ENCODE measurements around the gene SH2B3.

SH2B3 gene

DNA sequence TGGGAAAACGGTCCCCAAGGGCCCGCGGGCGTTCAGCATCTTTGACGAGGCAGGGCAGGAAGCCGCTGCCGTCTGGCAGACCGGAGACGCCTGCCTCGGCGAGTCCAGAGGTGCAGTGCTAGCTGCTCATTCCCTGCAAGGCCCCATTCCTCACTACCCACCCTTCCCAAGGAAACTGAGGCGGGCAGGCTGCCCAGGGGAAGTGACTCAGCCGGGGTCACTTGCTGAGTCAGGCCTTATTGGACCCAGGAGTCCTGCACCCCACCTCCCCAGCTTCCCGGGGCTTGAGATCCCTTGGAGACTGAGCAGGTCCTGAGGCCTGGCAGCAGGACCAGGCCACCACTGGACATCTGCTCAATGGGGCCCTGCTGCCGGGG, 3.7 kb downstream of the SH2B3 start:
- peak; percentile 30 for DNase-seq (ENCODE audit: low read depth)

GRCh38 chr12:111409780-111410430, 4.2 kb downstream of the SH2B3 start:
- peak; percentile 88 for DNase-seq (ENCODE audit: low read depth)

GRCh38 chr12:111410431-111411184, 4.9 kb downstream of the SH2B3 start:
- DNase-seq (ENCODE audit: low read depth): peak; percentile 58

DNA sequence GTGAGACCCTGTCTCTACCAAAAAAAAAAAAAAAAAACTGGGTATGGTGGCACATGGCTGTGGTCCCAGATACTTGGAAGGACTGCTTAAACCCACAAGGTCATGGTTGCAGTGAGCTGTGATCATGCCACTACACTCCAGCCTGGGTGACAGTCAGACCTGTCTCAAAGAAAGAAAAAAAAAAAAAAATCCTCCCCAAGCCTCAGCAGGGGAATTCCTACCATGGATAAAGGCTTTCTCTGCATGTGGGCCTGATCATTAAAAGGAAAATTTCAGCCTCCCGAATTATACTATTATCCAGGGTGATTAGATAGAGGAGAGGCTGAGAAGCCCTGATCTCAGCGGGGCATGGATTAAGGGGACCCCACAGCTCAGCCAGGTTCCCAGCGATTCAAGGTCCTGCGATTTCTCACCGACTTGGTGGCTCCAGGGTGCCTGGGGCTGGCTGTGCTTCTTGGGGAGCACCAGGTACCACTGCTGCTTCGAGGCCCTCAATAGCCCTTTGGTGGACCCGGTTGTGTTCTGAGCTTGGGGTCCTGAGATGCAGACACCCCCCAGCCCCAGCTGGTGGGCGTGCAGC, 5.6 kb downstream of the SH2B3 start:
- DNase-seq (ENCODE audit: low read depth): no peak

DNA sequence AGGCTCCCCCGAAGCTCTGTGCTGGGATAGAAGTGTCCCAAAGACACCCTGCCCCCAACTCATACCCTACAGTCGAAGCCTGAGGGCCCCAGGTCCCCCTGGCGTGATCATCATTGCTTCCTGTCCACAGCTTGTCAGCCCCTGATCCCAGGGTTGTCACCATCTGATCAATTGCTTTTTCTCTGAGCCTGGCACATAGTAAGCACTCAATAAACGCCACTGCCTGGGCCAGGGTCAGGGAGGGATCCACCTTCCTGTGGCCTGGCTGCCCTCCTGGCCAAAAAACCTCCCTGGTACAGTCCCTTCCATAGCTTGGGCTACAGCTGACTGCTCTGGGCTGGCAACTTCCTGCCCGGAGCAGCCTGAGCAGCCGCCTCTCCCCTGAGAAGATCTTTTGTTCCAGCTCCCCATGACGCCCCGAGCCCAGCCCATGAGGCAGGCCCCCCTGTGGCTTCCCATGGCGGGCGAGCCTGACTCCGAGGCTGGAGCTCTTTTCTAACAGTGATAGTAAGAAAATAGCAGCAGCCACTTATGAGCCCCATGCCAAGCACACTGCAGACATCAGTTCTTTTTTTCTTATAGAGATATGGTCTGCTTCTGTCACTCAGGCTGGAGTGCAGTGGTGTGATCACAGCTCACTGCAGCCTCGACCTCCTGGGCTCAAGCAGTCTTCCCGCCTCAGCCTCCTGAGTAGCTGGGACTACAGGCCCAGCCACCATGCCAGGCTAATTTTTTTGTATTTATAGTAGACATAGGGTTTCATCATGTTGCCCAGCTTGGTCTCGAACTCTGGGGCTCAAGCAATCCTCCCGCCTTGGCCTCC, 6.5 kb downstream of the SH2B3 start:
- no peak for DNase-seq (ENCODE audit: low read depth)

GRCh38 chr12:111412830-111413441, 7.2 kb downstream of the SH2B3 start:
- DNase-seq (ENCODE audit: low read depth): no peak

DNA sequence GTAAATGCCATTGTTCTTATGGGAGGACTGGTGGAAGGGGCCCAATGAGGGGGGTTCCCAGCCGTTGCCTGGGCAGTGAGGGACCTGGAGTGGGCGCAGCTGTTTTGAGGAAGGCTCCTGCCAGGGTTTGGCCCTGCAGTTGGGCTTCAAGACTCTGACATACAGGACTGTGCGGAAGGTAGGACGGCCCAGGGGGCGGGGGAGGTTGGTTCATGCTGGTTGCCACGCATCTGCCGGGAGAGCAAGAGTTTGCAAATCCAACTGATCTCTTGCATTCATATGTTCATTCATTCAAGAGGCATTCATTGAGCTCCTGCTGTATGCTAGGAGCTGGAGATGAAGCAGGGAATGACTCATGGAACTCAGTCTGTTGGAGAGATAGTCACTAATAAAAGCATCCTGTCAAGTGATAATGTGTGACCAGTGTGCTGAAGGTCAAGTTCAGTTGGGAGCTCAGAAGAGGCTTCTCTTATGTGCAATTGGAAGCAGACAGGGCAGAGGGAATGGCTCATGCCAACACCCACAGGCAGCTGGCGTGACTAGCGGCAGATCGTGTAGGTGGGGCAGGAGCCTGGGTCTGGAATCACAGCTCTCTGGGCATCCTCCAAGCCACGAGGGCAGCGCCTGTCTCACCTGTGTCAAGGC, 7.8 kb downstream of the SH2B3 start:
- DNase-seq (ENCODE audit: low read depth): peak; percentile 76

DNA sequence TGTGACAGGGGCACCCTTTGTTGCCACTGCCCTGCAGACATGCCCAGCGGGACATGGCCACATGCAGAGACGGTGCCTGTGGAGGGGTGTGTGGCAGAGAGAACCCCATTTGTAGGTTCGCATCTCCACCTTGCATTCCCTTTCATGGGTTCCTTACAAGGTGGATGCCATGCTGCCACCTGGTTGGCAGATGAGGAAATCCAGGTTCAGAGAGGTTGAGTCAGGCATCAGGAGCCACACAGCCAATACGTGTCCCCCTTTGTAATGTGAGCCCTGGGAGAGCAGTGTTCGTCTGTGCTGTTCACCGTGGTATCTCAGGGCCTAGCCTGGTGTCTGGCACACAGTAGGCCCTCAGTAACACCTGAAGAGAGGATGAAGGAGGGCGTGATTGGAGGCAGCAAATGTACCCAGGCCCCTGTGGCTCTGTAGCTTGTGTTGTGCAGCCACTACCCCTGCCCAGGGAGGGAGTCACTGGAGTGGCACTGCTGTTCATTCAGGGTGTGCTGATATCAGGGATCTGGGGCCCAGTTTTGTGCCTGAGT, 9.1 kb downstream of the SH2B3 start:
- DNase-seq (ENCODE audit: low read depth): no peak

DNA sequence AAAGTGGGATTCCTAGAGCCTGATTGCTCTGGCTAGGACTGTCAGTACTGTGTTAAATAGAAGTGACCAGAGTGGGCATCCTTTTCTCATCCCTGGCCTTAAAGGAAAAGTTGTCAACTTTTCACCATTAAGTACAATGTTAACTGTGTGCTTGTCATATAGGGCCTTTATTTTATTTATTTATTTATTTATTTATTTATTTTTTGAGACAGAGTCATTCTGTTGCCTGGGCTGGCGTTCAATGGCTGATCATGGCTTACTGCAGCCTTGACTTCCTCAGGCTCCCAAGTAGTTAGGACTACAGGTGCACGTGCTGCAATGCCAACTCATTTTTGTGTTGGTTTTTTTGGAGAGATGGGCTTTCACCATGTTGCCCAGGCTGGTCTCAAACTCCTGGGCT, 11.6 kb downstream of the SH2B3 start:
- no peak for DNase-seq (ENCODE audit: low read depth)

- DNase-seq (ENCODE audit: low read depth): no peak
Measured at GRCh38 chr12:111417784-111418593, 12.3 kb downstream of the SH2B3 start.

DNA sequence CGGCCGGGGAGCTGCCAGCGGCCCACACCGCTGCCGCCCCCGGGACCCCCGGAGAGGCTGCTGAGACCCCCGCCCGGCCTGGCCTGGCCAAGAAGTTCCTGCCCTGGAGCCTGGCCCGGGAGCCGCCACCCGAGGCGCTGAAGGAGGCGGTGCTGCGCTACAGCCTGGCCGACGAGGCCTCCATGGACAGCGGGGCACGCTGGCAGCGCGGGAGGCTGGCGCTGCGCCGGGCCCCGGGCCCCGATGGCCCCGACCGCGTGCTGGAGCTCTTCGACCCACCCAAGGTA, 12.8 kb downstream of the SH2B3 start:
- DNase-seq (ENCODE audit: low read depth): no peak

- DNase-seq (ENCODE audit: low read depth): no peak
Measured at GRCh38 chr12:111419784-111420183, 14.1 kb downstream of the SH2B3 start.

DNA sequence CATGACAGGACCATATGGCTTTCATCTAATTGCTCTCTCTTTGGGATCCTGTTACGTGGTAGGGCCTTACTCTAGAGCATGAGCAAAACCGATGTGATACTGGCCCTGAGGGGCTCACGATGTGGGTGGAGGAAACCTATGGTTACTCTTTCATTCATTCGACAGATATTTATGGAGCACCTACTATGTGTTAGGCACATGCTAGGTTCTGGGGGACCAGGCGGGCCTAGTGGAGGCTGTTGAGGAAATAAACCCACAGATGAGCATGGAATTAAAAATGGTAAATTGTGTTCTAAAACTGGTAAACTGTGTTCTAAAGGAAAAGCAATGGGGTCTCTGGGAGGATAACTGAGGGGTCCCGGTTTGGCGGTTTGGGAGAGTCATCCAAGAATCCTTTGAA, 14.8 kb downstream of the SH2B3 start:
- no peak for DNase-seq (ENCODE audit: low read depth)

DNA sequence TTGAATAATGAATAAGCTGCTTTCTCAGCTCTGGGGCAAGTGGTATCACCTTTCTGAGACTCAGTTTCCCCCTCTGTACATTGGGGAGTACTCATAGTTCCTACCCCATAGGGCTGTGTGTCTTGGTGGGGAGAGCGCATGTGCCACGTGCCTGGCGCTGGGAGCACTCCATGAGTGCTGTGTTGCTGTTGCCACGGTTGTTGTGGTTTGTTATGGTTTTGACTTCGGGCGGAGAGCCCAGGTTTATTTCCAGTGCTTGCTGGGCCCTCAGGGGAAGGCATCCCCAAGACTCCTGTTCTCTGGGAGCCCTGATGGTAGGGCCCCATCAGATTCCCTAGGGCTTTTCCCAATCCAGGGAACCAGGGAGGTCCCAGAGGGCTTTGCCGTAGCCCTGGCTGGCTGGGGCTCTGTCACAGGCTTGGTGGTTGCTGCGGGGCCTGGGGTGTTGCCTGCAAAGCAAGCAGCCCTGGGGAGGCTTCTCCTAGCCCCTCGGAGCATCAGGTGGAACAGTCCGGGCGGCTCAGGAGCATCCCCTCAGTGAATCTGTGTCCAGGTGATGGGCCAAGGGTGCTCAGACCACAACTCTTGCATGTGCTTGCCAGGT, 18.6 kb downstream of the SH2B3 start:
- peak; percentile 71 for DNase-seq (ENCODE audit: low read depth)

DNA sequence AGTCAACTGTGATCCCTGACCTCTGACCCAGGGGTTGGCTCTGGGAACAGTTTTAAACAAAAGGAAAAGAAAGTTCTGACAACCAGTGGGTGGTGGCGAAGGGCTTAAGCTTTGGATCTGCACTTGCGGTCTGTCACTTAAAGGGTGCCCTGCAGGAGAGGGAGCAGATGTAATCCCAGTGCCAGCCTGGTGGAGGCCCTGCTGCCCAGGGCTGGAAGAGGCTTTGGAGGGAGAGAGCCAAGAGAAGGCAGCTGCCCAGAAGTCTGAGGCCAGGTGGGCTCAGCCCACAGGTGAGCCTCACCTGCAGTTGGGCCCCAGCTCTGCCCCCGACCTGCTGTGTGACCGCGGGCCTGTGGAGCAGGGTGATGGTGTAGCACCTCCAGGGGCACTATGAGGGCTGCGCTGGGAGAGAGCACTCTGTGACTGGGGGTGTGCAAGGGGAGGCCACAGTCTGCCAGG, 19.1 kb downstream of the SH2B3 start:
- DNase-seq (ENCODE audit: low read depth): no peak

DNA sequence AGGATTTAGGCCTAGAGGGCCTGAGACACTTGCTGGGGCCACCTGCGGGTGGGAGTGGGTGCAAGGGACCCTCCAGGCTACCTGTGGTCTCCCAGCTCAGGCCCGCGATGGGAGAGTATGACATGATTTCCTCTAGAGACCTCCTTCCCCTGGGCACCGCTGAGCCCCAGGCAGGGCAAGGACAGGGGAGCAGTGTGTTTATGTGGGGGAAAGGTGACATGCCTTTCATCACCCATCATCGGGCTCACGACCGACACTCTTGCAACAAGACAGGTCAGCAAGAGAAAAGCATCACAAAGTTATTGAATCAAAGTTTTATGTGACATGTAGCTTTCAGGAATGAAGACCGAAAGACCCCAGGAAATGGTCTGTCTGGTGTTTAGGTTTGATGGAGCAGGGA, 19.9 kb downstream of the SH2B3 start:
- DNase-seq (ENCODE audit: low read depth): no peak

- no peak for DNase-seq (ENCODE audit: low read depth)
Measured at GRCh38 chr12:111426344-111427185, 20.8 kb downstream of the SH2B3 start.

DNA sequence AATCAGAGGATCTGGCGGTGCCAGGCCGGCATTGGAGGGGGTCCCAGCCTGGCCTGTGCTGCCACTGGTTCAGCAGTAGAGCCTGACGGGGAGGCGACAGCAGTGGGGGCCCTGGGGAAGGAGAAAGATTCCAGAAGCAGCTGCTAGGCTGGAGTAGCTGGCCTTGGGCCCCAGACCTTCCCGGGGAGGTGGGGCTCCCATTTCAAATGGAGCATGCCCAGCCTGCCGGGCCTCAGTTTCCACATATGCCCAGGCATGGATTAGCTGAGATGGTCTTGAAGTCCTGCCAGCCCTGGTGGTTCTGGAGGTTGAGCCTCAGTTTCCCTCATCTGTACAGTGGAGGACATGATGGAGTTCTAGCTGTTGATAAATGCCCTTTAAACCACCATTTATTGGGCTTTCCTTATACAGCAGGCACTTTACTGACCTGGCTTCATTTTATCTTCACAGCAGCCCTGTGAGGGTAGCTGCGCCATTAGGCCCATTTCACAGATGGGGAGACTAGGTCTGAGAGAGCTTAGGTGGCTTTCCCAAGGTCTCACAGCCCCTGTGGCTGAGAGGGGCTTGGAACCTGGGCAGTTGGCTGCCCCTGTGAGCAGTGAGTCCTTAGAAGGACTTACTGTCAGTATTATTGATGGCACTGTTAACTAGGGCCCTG, 21.8 kb downstream of the SH2B3 start:
- DNase-seq (ENCODE audit: low read depth): no peak

Measured in fibroblast of gingiva (primary cell).